AG09309 (cell line): ENCODE measurements around the gene CIDEA.
A peak's percentile ranks its signal among the peaks of the same experiment; 100 is the strongest.

Experiments
- DNase-seq: peaks from one replicate; pipeline ENCODE4 v3.0.0-alpha.2; 2010; ENCODE audit warnings: low read depth
- H3K4me3 ChIP-seq: 2 replicates; pipeline ENCODE4 v1.5.1; 2011; ENCODE audit warnings: mild to moderate bottlenecking, low read depth, low read length, moderate library complexity; ENCODE audit not compliant: control insufficient read depth
- CTCF ChIP-seq: IDR thresholded peaks from 2 replicates; pipeline ENCODE4 v1.5.1; 2011; ENCODE audit warnings: mild to moderate bottlenecking, low read depth, low read length, inconsistent platforms; ENCODE audit not compliant: insufficient read depth, control insufficient read depth; ENCODE audit errors: missing control alignments

CIDEA gene

GRCh38 chr18:12288403-12288755 is 34.2 kb downstream of the CIDEA start:
- TF ChIP-seq CTCF, result no peak
- peak overlapping the region; percentile 44 for H3K4me3 ChIP-seq

GRCh38 chr18:12290086-12290485 is 35.9 kb downstream of the CIDEA start:
- TF ChIP-seq CTCF, result no peak
- H3K4me3 ChIP-seq, result no peak overlapping the region
- DNase-seq, result no peak

More at GRCh38 chr18:12288403-12288755, 34.2 kb downstream of the CIDEA start:
- no peak for DNase-seq

- no peak overlapping the region for H3K4me3 ChIP-seq
- no peak for TF ChIP-seq CTCF
- DNase-seq, result no peak
These were observed 37.0 kb downstream of the CIDEA start for GRCh38 chr18:12291161-12291560.

- no peak for TF ChIP-seq CTCF
- DNase-seq, result no peak
- H3K4me3 ChIP-seq, result no peak overlapping the region
These were observed 37.5 kb downstream of the CIDEA start for GRCh38 chr18:12291690-12292089.

- no peak for DNase-seq
- no peak for TF ChIP-seq CTCF
- H3K4me3 ChIP-seq, result no peak overlapping the region
These were observed 39.7 kb downstream of the CIDEA start for GRCh38 chr18:12293831-12294230.

- no peak for TF ChIP-seq CTCF
- DNase-seq, result no peak
- H3K4me3 ChIP-seq, result no peak overlapping the region
These were observed 41.4 kb downstream of the CIDEA start for GRCh38 chr18:12295389-12296086.

- no peak overlapping the region for H3K4me3 ChIP-seq
- no peak for DNase-seq
- TF ChIP-seq CTCF, result no peak
These were observed 41.9 kb downstream of the CIDEA start for GRCh38 chr18:12296087-12296403.
